Measurements from ENCODE around the gene IRX1. TPM values are rescaled to one million over a fixed set of nuclear protein-coding genes. Genes with fewer than 3 reads are reported as not detected.
A peak's percentile ranks its signal among the peaks of the same experiment; 100 is the strongest.

The IRX1 gene
- total RNA-seq, 1 donor from 2014 or later, result not detected

DNA sequence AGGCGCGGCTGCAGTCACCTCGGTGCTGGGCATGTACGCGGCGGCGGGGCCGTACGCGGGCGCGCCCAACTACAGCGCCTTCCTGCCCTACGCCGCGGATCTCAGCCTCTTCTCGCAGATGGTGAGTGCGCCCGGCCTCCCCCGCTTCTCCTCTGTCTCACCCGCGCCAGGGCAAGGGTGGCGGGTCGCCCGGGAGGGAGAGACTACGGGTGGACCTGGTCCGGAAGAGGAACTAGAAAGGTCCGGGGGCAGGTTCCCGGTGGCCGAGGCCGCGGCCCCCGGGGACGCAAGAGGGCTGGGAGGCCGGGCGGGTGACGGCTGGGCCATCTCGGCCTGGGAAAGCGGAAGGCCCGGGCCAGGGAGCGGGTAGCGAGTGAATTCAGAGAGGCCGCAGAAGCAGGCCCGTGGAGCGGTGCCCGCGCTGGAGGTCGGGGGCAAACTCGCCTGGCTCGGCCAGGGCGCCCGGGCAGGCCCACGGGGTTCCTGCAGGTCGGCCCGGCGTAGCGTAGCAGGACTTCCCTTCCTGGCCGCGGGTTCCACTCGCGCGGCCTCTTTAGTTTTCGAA is 711 bp downstream of the IRX1 start:
- no peak overlapping the region for H3K27ac Mint-ChIP-seq
- no peak for DNase-seq (ENCODE audit: low spot score)

DNA sequence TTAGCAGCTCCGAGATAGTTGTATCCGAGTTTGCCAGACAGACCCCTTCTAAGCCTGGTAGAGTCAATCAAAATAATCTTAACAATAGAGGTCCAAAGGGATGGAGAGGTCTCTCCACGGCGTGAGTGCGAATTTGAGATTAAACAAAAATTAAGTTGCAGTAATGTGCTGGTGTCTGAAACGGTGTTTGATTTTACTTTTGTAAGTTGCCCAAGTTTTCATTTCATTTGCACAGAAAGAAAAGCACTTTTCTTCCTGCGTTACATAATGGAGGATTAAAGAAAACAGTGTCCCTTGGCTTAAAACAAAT is 1.2 kb downstream of the IRX1 start:
- no peaks in the 10 kb centered on the region for H3K9me3 Mint-ChIP-seq
- H3K4me1 Mint-ChIP-seq (ENCODE audit: low read depth), result no peaks in the 10 kb centered on the region
- peaks cover 60% of the 10 kb centered on the region for H3K27me3 Mint-ChIP-seq (ENCODE audit: low read depth)
- no peak overlapping the region for H3K27ac Mint-ChIP-seq
- intact Hi-C loops (cut with micrococcal nuclease), result no loop called here
- H3K4me3 Mint-ChIP-seq (ENCODE audit: low read depth), result no peak overlapping the region
- no peaks in the 10 kb centered on the region for H3K36me3 Mint-ChIP-seq (ENCODE audit: low read depth)
- no peak for DNase-seq (ENCODE audit: low spot score)

More for the DNA sequence above, 711 bp downstream of the IRX1 start:
- H3K4me1 Mint-ChIP-seq (ENCODE audit: low read depth), result no peaks in the 10 kb centered on the region
- H3K9me3 Mint-ChIP-seq, result no peaks in the 10 kb centered on the region
- H3K4me3 Mint-ChIP-seq (ENCODE audit: low read depth), result no peak overlapping the region
- intact Hi-C loops (cut with micrococcal nuclease), result no loop called here
- H3K36me3 Mint-ChIP-seq (ENCODE audit: low read depth), result no peaks in the 10 kb centered on the region
- peaks cover 56% of the 10 kb centered on the region for H3K27me3 Mint-ChIP-seq (ENCODE audit: low read depth)

DNA sequence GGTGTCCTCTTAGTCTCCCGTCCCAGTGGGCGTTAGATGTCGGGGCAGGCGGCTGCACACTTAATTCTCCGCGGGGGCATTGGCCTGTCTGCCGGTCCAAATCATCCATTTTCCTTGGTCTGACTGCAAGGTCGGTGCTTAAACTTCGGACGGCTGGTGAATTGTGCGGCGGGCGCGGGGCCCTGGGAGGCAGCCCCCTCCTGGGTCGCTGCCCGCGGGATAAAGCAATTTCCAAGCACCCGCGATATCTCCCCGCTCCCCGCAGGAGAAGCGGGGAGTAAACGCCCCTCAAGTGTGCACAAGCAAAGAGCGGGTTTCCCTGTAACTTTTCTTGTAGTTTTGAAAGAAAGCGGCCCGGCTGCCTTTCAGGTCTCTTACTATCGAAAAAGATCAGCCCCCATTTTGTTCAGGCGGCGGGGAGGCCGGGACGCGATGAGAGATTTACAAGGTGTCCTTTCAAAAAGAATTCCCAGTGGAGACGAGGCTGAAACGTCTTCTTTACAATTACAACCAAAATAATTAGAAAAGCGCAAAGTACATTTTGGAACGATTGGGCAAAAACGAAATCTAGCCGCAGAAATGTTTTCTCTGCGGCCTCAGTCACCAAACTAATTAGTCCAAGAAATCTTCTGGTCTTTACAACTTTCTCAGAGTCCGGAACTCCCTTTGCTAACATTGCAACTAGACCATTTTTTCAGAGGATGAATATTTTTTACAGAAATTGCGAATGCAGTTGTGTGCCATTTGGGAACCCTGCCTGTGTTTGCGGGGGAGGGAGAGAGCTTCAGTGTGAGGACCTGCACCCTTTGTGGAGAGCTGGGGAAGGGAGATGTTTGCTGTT is 1.8 kb downstream of the IRX1 start:
- Mint-ChIP-seq H3K27ac (no peak overlapping the region), H3K9me3 (no peaks in the 10 kb centered on the region), H3K4me1 (ENCODE audit: low read depth) (no peaks in the 10 kb centered on the region), H3K4me3 (ENCODE audit: low read depth) (no peak overlapping the region), H3K36me3 (ENCODE audit: low read depth) (no peaks in the 10 kb centered on the region), H3K27me3 (ENCODE audit: low read depth) (peaks cover 63% of the 10 kb centered on the region)
- intact Hi-C loops (cut with micrococcal nuclease), result no loop called here
- no peak for DNase-seq (ENCODE audit: low spot score)

DNA sequence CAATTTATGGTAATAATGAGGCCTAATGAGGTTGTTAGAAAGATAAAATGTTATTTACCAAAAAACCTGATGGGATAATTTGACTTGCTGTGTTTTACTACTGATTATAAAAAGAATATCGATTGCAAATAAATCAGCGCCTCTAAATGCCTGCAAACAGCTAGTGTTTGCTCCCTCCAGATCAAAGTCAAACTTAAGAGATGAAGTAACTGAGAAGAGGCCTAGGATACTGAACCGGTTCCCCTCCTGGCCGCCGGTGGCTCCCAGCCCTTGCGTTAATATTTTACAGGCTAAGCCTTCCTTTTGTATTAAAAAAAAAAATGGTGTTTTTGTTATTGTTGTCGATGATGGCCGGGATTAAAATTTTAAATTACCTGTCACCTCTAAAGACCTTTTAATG is 2.6 kb downstream of the IRX1 start:
- intact Hi-C loops (cut with micrococcal nuclease), result no loop called here
- no peaks in the 10 kb centered on the region for H3K36me3 Mint-ChIP-seq (ENCODE audit: low read depth)
- H3K27me3 Mint-ChIP-seq (ENCODE audit: low read depth), result peaks cover 63% of the 10 kb centered on the region
- no peak overlapping the region for H3K27ac Mint-ChIP-seq
- H3K4me1 Mint-ChIP-seq (ENCODE audit: low read depth), result no peaks in the 10 kb centered on the region
- no peak overlapping the region for H3K4me3 Mint-ChIP-seq (ENCODE audit: low read depth)
- H3K9me3 Mint-ChIP-seq, result no peaks in the 10 kb centered on the region
- DNase-seq (ENCODE audit: low spot score), result no peak

DNA sequence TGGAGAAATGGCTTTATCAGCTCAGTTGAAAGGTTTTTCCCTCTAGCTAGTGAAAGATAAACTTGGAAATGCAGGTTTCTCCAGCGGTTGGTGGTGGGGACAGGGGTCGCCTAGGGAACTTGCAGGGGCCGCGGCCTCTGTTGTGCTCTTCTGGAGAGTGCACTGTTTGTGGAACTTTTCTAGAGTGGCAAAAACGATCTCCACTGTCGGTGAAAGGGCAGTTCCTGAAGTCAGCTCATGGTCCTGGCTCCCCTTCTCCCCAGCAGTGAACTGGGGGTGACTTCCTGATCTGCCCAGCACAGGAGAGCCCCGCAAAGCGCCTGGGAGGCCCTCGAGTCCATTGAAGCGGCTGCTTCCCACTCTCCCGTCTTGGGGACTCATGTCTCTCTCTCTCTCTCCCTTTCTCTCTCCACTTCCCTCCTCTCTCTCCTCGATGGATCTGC is 3.2 kb downstream of the IRX1 start:
- Mint-ChIP-seq H3K4me3 (ENCODE audit: low read depth) (no peak overlapping the region), H3K4me1 (ENCODE audit: low read depth) (no peaks in the 10 kb centered on the region), H3K27me3 (ENCODE audit: low read depth) (peaks cover 64% of the 10 kb centered on the region), H3K36me3 (ENCODE audit: low read depth) (no peaks in the 10 kb centered on the region), H3K27ac (no peak overlapping the region), H3K9me3 (no peaks in the 10 kb centered on the region)
- no peak for DNase-seq (ENCODE audit: low spot score)
- intact Hi-C loops (cut with micrococcal nuclease), result no loop called here

DNA sequence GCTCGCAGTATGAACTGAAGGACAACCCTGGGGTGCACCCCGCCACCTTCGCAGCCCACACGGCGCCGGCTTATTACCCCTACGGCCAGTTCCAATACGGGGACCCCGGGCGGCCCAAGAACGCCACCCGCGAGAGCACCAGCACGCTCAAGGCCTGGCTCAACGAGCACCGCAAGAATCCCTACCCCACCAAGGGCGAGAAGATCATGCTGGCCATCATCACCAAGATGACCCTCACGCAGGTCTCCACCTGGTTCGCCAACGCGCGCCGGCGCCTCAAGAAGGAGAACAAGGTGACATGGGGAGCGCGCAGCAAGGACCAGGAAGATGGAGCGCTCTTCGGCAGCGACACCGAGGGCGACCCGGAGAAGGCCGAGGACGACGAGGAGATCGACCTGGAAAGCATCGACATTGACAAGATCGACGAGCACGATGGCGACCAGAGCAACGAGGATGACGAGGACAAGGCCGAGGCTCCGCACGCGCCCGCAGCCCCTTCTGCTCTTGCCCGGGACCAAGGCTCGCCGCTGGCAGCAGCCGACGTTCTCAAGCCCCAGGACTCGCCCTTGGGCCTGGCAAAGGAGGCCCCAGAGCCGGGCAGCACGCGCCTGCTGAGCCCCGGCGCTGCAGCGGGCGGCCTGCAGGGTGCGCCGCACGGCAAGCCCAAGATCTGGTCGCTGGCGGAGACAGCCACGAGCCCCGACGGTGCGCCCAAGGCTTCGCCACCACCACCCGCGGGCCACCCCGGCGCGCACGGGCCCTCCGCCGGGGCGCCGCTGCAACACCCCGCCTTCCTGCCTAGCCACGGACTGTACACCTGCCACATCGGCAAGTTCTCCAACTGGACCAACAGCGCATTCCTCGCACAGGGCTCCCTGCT is 3.8 kb downstream of the IRX1 start:
- no peaks in the 10 kb centered on the region for H3K9me3 Mint-ChIP-seq
- H3K27me3 Mint-ChIP-seq (ENCODE audit: low read depth), result peaks cover 63% of the 10 kb centered on the region
- intact Hi-C loops (cut with micrococcal nuclease), result loop anchor here (10.0 kb wide), 1 partner anchor 1545 kb away; the partner anchor contains the start of gene ADAMTS16
- no peaks in the 10 kb centered on the region for H3K36me3 Mint-ChIP-seq (ENCODE audit: low read depth)
- peak overlapping the region; percentile 55 for H3K27ac Mint-ChIP-seq
- no peak for DNase-seq (ENCODE audit: low spot score)
- H3K4me3 Mint-ChIP-seq (ENCODE audit: low read depth), result no peak overlapping the region
- no peaks in the 10 kb centered on the region for H3K4me1 Mint-ChIP-seq (ENCODE audit: low read depth)

DNA sequence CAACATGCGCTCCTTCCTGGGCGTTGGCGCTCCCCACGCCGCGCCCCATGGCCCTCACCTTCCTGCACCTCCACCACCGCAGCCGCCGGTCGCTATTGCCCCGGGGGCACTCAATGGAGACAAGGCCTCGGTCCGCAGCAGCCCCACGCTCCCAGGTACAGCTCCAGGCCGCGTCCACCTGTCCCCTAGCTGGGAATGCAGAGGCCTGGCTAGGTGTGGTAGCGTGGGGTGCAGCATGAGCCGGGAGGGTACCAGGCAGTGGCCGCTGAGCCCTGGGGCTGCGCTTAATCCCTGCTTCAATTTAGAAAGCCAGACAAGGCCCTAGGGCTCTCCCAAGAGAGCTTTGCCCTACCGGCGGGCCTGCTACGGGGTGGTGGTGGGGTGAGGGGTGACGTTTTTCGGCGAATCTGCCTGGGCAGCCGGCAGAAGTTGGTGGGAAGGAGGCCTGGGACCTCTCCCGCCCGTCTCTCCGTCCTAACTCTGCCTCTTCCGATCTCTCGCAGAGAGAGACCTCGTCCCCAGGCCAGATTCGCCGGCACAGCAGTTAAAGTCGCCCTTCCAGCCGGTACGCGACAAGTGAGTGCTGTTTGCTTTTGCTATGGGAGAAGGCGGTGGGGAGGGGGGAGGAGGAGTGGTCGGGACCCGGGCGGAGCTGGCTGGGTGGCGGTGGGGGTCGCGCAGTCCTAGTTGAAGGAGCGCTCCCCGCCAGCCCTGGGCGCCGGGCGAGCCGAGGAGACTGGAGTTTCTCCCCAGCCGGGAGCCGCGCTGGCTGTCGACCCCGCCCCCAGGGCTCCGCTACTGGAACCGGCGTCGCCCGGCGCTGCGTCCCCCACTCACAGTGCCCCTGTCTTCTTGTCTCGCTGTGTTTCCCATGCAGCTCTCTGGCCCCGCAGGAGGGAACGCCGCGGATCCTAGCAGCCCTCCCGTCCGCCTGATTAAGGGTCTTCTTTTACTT is 4.8 kb downstream of the IRX1 start:
- Mint-ChIP-seq H3K9me3 (no peaks in the 10 kb centered on the region), H3K36me3 (ENCODE audit: low read depth) (no peaks in the 10 kb centered on the region), H3K27me3 (ENCODE audit: low read depth) (peaks cover 69% of the 10 kb centered on the region), H3K27ac (no peak overlapping the region), H3K4me1 (ENCODE audit: low read depth) (no peaks in the 10 kb centered on the region), H3K4me3 (ENCODE audit: low read depth) (no peak overlapping the region)
- no peak for DNase-seq (ENCODE audit: low spot score)
- intact Hi-C loops (cut with micrococcal nuclease), result loop anchor here (10.0 kb wide), 1 partner anchor 1544 kb away; the partner anchor contains the start of gene ADAMTS16

DNA sequence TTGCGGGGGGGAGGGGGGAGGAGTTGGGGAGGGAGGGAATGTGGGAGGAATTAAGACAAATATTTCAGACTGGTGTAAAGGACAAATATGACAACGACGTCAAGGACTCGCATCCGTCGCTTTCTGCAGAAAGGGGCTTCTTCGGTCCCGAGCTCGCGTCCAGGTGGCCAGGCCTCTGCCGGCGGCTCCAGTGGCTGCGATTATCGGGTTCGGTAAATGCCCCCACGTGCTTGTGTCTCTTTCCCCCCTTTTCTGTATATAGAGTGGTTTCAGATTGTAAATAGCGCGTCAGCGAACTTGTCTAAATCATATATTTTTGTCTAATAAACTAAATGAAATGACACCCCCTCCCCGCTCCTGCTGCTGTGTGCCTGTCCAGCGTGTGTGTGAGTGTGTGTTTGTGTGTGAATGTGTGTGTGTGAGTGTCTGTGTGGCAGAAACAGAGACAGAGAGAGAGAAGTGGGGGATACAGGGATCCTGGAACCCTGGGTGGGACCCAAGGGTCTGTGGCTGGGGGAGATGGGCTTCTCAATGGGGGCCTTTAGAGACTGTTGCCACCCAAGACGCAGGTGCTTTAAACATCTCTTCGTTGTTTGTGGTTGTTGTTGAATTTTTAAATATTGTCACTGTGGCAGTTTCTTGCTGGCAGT is 5.6 kb downstream of the IRX1 start:
- H3K36me3 Mint-ChIP-seq (ENCODE audit: low read depth), result no peaks in the 10 kb centered on the region
- DNase-seq (ENCODE audit: low spot score), result no peak
- H3K4me3 Mint-ChIP-seq (ENCODE audit: low read depth), result no peak overlapping the region
- intact Hi-C loops (cut with micrococcal nuclease), result loop anchor here (10.0 kb wide), 1 partner anchor 1544 kb away; the partner anchor contains the start of gene ADAMTS16
- peak overlapping the region; percentile 4 for H3K27ac Mint-ChIP-seq
- no peaks in the 10 kb centered on the region for H3K9me3 Mint-ChIP-seq
- H3K27me3 Mint-ChIP-seq (ENCODE audit: low read depth), result peaks cover 70% of the 10 kb centered on the region
- no peaks in the 10 kb centered on the region for H3K4me1 Mint-ChIP-seq (ENCODE audit: low read depth)

DNA sequence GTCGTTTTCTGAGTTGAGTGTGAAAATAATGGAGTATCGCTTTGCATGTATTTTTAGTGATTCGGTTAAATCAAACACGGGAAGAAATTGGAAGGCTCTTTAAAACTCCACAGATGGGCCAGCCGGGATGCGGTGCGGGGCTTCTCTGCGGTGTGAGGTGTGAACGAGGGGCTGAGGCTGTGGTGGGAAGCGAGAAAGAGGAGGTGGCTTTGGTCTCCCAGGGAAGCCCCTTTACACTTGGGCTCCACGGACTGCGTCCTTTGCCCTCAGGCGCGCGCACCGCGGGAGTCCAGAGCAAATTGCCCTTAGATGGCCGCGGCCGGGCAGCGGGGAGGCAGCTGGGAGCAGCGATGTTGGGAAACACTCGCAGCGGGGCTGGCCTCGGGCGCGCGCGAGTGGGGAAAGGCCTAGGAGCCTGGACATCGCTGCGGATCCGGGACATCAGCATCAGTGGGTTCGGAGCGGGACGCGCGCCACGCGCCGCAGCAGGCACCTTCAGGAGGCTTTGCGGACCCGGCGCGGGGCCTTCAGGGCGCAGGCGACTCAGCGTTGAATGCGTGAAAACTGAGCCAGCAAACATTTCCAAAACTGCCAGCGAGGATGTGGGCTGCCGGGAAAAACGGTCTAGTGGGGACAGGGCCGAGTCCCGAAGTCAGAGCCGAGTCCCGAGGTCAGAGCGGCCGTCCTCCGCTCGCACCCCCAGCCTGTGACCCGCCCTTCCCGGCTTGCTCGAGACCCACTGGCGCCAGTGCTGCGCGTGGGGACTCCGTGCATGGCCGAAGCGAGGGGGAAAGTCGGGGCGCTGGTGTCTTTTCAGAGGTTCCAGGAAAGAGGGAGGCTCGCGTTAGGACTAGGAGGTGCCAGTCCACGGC is 6.5 kb downstream of the IRX1 start:
- Mint-ChIP-seq H3K27ac (no peak overlapping the region), H3K4me3 (ENCODE audit: low read depth) (no peak overlapping the region), H3K36me3 (ENCODE audit: low read depth) (no peaks in the 10 kb centered on the region), H3K9me3 (no peaks in the 10 kb centered on the region), H3K27me3 (ENCODE audit: low read depth) (peaks cover 69% of the 10 kb centered on the region), H3K4me1 (ENCODE audit: low read depth) (no peaks in the 10 kb centered on the region)
- DNase-seq (ENCODE audit: low spot score), result no peak
- intact Hi-C loops (cut with micrococcal nuclease), result loop anchor here (10.0 kb wide), 1 partner anchor 1543 kb away; the partner anchor contains the start of gene ADAMTS16

DNA sequence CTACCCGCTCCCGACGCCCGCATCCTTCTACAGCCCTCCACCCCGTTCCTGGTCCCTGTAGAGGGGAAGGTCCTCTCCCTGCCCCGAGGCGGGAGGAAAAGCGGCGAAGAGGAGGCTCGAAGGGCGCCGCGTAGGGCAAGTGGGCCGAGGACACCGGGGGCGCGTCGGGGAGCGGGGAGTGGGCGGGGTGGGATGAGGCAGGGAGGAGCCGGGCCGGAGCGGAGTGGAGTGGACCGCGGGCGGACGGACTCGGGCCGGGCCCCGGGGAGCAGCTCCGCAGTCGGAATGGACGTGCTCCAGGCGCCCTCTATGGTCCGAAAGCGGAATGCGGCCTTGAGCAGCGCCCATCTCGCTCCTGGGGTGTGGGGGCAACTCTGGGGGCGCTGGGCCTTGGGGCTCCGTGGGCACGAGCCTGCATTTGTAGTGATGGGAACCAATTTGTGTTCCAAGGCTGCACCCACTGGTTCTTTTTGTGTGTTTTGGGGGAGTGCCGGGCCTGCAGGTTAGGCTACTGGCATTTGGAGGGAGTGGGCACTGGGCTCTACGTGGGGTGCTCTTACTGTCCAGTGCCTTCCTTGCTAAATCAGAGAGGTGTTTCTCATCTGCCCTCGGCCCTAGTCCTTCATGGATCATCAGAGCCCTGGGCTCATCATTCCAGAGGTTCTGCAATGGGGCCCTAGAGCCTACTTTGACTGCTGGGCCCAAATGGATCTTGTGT is 7.3 kb downstream of the IRX1 start:
- intact Hi-C loops (cut with micrococcal nuclease), result loop anchor here (10.0 kb wide), 1 partner anchor 1542 kb away; the partner anchor contains the start of gene ADAMTS16
- H3K27me3 Mint-ChIP-seq (ENCODE audit: low read depth), result peaks cover 64% of the 10 kb centered on the region
- H3K4me3 Mint-ChIP-seq (ENCODE audit: low read depth), result no peak overlapping the region
- no peaks in the 10 kb centered on the region for H3K4me1 Mint-ChIP-seq (ENCODE audit: low read depth)
- DNase-seq (ENCODE audit: low spot score), result no peak
- no peaks in the 10 kb centered on the region for H3K36me3 Mint-ChIP-seq (ENCODE audit: low read depth)
- H3K27ac Mint-ChIP-seq, result no peak overlapping the region
- H3K9me3 Mint-ChIP-seq, result no peaks in the 10 kb centered on the region
